Large intestine (tissue), 12 donors: ENCODE data around the gene GRAMD2A. TPM values are rescaled to one million over a fixed set of nuclear protein-coding genes. Genes with fewer than 3 reads are reported as not detected.
A peak's percentile ranks its signal among the peaks of the same experiment; 100 is the strongest.

Experiments used
- DNase-seq, 2 donors: peaks; one replicate each; pipeline versions ENCODE4 v3.0.0 to v3.0.0-alpha.2; 2013
- H3K27ac ChIP-seq: one replicate; pipeline ENCODE4 v1.5.1; 2013; ENCODE audit warnings: low read length
- H3K27me3 ChIP-seq: 2 replicates; pipeline ENCODE4 v1.6.1; 2013; ENCODE audit warnings: low read length; ENCODE audit not compliant: control insufficient read depth, insufficient read depth
- H3K36me3 ChIP-seq: 2 replicates; pipeline ENCODE4 v1.6.1; 2013; ENCODE audit warnings: low read length; ENCODE audit not compliant: control insufficient read depth, insufficient read depth
- H3K4me1 ChIP-seq: one replicate; pipeline ENCODE4 v1.6.1; 2013; ENCODE audit warnings: low read length; ENCODE audit not compliant: control insufficient read depth, insufficient read depth
- H3K4me3 ChIP-seq: one replicate; pipeline ENCODE4 v1.5.1; 2013; ENCODE audit warnings: low read length
- H3K9me3 ChIP-seq: one replicate; pipeline ENCODE4 v1.6.1; 2013; ENCODE audit warnings: mild to moderate bottlenecking, low read depth, low read length, moderate library complexity; ENCODE audit not compliant: control insufficient read depth
- WGBS: methylation state at CpG from one replicate; pipeline ENCODE4 v1.1.5; 2013; ENCODE audit warnings: low lambda C conversion rate; ENCODE audit not compliant: insufficient coverage; 5-methylcytosine and 5-hydroxymethylcytosine counted together
- long read RNA-seq, 11 donors: transcript quantifications; one replicate each; lab custom pipeline, GENCODE V29; 2026
- polyA plus RNA-seq: library from polyadenylated mRNA; unstranded; fragments of 120-200 nt; gene quantifications from one replicate; pipeline ENCODE4 v1.2.1, GENCODE V29; 2013

GRAMD2A gene
- polyA plus RNA-seq = 11.5 TPM
- long read RNA-seq, donor 1 = 0 reads
- long read RNA-seq, donor 2 = 0 reads
- long read RNA-seq, donor 3 = 0 reads
- long read RNA-seq, donor 4 = 0 reads
- long read RNA-seq, donor 5 = 0 reads
- long read RNA-seq, donor 6 = 0 reads
- long read RNA-seq, donor 7 = 0 reads
- long read RNA-seq, donor 8 = 0 reads
- long read RNA-seq, donor 9 = 0 reads
- long read RNA-seq, donor 10, partial matches to known transcripts = 0 of 1 reads
- long read RNA-seq, donor 10, other reads (novel, unspliced or antisense) = 0 of 1 reads
- long read RNA-seq, donor 11 = 0 reads

GRCh38 chr15:72197460-72198355, at the start of gene GRAMD2A:
Gene GRAMD2A, minus strand, starts transcription at chr15:72197787.
- Histone ChIP-seq H3K9me3 (peaks cover 4% of the 10 kb centered on the region), H3K27me3 (peaks cover 18% of the 10 kb centered on the region), H3K4me3 (peak within 1 kb of the TSS; percentile 53), H3K36me3 (peaks cover 40% of the 10 kb centered on the region), H3K4me1 (peaks cover 33% of the 10 kb centered on the region), H3K27ac (peak within 1 kb of the TSS; percentile 35)
- DNase-seq = peak in 1 of 2 donors; percentile 67
- 10% methylated on average over 2 of the region's 83 CpGs for WGBS

- no peak overlapping the region for H3K4me3 ChIP-seq
- no peak for DNase-seq
- no peak overlapping the region for H3K27ac ChIP-seq
- H3K4me1 ChIP-seq = no peaks in the 10 kb centered on the region
- H3K27me3 ChIP-seq = no peaks in the 10 kb centered on the region
- no peaks in the 10 kb centered on the region for H3K9me3 ChIP-seq
- WGBS = 56% methylated on average over 1 of the region's 2 CpGs
- H3K36me3 ChIP-seq = peaks cover 54% of the 10 kb centered on the region
Measured at GRCh38 chr15:72242775-72243370, 45.3 kb upstream of the GRAMD2A start.

- no peak overlapping the region for H3K4me3 ChIP-seq
- H3K27ac ChIP-seq = peak overlapping the region; percentile 18
- H3K27me3 ChIP-seq = no peaks in the 10 kb centered on the region
- H3K4me1 ChIP-seq = no peaks in the 10 kb centered on the region
- H3K36me3 ChIP-seq = peaks cover 43% of the 10 kb centered on the region
- no peaks in the 10 kb centered on the region for H3K9me3 ChIP-seq
- peak in 1 of 2 donors; percentile 65 for DNase-seq
Measured at GRCh38 chr15:72239652-72240051, 42.1 kb upstream of the GRAMD2A start.

- peaks cover 34% of the 10 kb centered on the region for H3K36me3 ChIP-seq
- no peak overlapping the region for H3K4me3 ChIP-seq
- H3K27ac ChIP-seq = no peak overlapping the region
- H3K27me3 ChIP-seq = no peaks in the 10 kb centered on the region
- H3K9me3 ChIP-seq = no peaks in the 10 kb centered on the region
- no peaks in the 10 kb centered on the region for H3K4me1 ChIP-seq
- no CpG with 5 or more reads among the region's 3 CpGs for WGBS
- DNase-seq = no peak
Measured at GRCh38 chr15:72238586-72238985, 41.0 kb upstream of the GRAMD2A start.

- no peaks in the 10 kb centered on the region for H3K27me3 ChIP-seq
- DNase-seq = no peak
- no peak overlapping the region for H3K4me3 ChIP-seq
- peaks cover 29% of the 10 kb centered on the region for H3K36me3 ChIP-seq
- H3K9me3 ChIP-seq = no peaks in the 10 kb centered on the region
- H3K4me1 ChIP-seq = no peaks in the 10 kb centered on the region
- no CpG with 5 or more reads among the region's 1 CpG for WGBS
- no peak overlapping the region for H3K27ac ChIP-seq
Measured at GRCh38 chr15:72237853-72238224, 40.3 kb upstream of the GRAMD2A start.

- Histone ChIP-seq H3K4me1 (peaks cover 4% of the 10 kb centered on the region), H3K9me3 (no peaks in the 10 kb centered on the region), H3K4me3 (no peak overlapping the region), H3K27me3 (no peaks in the 10 kb centered on the region), H3K27ac (no peak overlapping the region), H3K36me3 (peaks cover 23% of the 10 kb centered on the region)
- no peak for DNase-seq
- no CpG with 5 or more reads among the region's 3 CpGs for WGBS
Measured at GRCh38 chr15:72237029-72237852, 39.7 kb upstream of the GRAMD2A start.

- DNase-seq = no peak
- no peak overlapping the region for H3K4me3 ChIP-seq
- no peaks in the 10 kb centered on the region for H3K9me3 ChIP-seq
- WGBS = no CpG with 5 or more reads among the region's 2 CpGs
- no peaks in the 10 kb centered on the region for H3K27me3 ChIP-seq
- peaks cover 8% of the 10 kb centered on the region for H3K4me1 ChIP-seq
- peaks cover 16% of the 10 kb centered on the region for H3K36me3 ChIP-seq
- no peak overlapping the region for H3K27ac ChIP-seq
Measured at GRCh38 chr15:72236381-72237003, 38.9 kb upstream of the GRAMD2A start.

GRCh38 chr15:72235298-72235697, 37.7 kb upstream of the GRAMD2A start:
- no peak for DNase-seq
- Histone ChIP-seq H3K27me3 (no peaks in the 10 kb centered on the region), H3K27ac (no peak overlapping the region), H3K4me1 (peaks cover 8% of the 10 kb centered on the region), H3K36me3 (peaks cover 4% of the 10 kb centered on the region), H3K4me3 (no peak overlapping the region), H3K9me3 (no peaks in the 10 kb centered on the region)
- WGBS = no CpG with 5 or more reads among the region's 4 CpGs

GRCh38 chr15:72233769-72234168, 36.2 kb upstream of the GRAMD2A start:
- DNase-seq = no peak
- H3K9me3 ChIP-seq = no peaks in the 10 kb centered on the region
- H3K27me3 ChIP-seq = no peaks in the 10 kb centered on the region
- 100% methylated on average over 6 of the region's 6 CpGs for WGBS
- H3K4me3 ChIP-seq = no peak overlapping the region
- H3K4me1 ChIP-seq = peaks cover 13% of the 10 kb centered on the region
- no peak overlapping the region for H3K27ac ChIP-seq
- H3K36me3 ChIP-seq = no peaks in the 10 kb centered on the region
